GM18951 (cell line): ENCODE measurements around the gene C14orf119.

Experiments used
- POLR2A ChIP-seq: IDR thresholded peaks from 4 replicates; pipeline ENCODE4 v1.6.1; 2011; ENCODE audit warnings: mild to moderate bottlenecking; ENCODE audit not compliant: insufficient read length, insufficient read depth; ENCODE audit errors: extremely low read depth
- in situ Hi-C: fragments of 300-500 bp; cut with MboI; formaldehyde crosslinking; loops from one replicate; pipeline ENCODE4 v1.12.0; 2022; ENCODE audit warnings: low sequenced_read_pairs, mixed read lengths, inconsistent platforms; ENCODE audit not compliant: unreplicated experiment

The C14orf119 gene, protein sequence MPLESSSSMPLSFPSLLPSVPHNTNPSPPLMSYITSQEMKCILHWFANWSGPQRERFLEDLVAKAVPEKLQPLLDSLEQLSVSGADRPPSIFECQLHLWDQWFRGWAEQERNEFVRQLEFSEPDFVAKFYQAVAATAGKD

GRCh38 chr14:23095196-23096108 is at the start of gene C14orf119:
C14orf119 (plus strand) TSS chr14:23095505; CDS start chr14:23097659, 2,154 bp downstream.
- in situ Hi-C loops, result no loop called here
- peak; percentile 51 for TF ChIP-seq POLR2A

- in situ Hi-C loops, result no loop called here
- no peak for TF ChIP-seq POLR2A
Measured at GRCh38 chr14:23047034-23047634, 48.2 kb upstream of the C14orf119 start.

DNA sequence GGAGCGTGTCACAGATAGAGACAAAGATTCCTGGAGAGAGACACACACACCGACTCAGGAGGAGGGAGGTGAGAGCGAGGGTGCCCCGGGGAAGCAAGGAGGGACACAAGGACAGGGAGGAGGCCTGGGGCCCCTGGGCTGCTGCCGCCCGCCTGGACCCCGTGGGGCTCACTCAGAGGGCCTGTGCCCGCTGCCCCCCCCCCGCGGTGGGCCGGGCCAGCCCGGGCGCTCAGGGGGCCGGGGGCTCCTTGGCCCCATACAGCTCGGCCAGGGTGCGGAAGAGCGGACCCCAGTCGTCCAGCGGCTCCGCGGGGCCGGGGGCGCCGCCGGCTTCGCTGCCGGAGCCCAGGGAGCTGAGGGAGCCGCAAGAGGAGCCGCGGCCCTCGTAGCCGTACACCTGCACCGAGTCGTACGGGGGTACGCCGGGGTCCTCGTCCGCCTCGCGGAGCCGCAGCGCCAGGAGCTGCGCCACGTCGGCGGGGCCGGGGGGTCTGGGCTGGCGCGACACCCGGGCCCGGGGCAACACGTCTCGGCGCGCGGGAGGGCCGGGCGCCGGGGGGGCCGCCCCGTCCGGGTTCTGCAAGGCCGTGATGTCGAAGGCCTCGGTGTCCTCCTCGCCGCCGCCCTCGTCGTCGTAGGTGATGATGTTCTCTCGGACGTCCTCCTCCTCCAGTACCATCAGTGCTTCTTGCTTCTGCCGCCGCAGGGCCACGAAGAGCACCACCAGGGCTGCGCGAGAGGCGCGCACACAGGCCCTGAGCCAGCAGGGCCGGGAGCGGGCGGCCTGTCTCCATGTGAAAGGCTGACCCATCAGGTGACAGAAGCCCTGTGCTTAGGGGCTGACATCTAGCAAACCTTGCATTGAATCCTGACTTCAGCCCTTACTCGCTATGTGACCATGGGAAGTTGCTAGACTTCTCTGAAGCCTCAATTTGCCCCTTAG is 47.3 kb upstream of the C14orf119 start:
- in situ Hi-C loops, result no loop called here
- TF ChIP-seq POLR2A, result no peak

- in situ Hi-C loops, result no loop called here
- TF ChIP-seq POLR2A, result no peak
Measured at GRCh38 chr14:23049011-23049410, 46.3 kb upstream of the C14orf119 start.

- in situ Hi-C loops, result loop anchor here (5.0 to 25.0 kb wide), 2 partner anchors 59 to 489 kb away; no protein-coding TSS in a partner anchor
- TF ChIP-seq POLR2A, result no peak
Measured at GRCh38 chr14:23051141-23052057, 43.9 kb upstream of the C14orf119 start.

- in situ Hi-C loops, result loop anchor here (5.0 to 25.0 kb wide), 2 partner anchors 60 to 490 kb away; no protein-coding TSS in a partner anchor
- no peak for TF ChIP-seq POLR2A
Measured at GRCh38 chr14:23052182-23052623, 43.1 kb upstream of the C14orf119 start.

DNA sequence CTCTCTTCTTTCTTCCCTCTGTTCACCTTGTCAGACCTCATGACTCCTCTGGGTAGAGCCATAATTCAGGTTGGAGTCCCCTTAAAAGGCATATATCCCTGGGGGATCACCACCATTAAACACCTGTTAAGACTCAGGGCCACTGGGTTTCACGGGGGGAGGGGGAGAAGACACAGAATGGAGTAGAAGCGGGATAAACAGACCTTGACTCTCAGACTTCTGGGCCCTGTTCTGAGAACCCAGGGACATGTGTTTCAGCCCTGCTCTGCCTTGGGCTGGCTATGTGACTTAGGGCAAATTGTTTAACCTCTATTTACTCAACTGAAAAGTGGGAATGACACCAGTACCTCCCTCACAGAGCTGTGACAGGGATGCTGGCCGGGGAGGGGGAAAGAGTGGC is 42.6 kb upstream of the C14orf119 start:
- in situ Hi-C loops, result loop anchor here (5.0 to 25.0 kb wide), 2 partner anchors 60 to 490 kb away; no protein-coding TSS in a partner anchor
- TF ChIP-seq POLR2A, result no peak

GRCh38 chr14:23053426-23053825 is 41.9 kb upstream of the C14orf119 start:
- no peak for TF ChIP-seq POLR2A
- in situ Hi-C loops, result loop anchor here (5.0 to 25.0 kb wide), 2 partner anchors 61 to 491 kb away; no protein-coding TSS in a partner anchor

GRCh38 chr14:23054000-23054811 is 41.1 kb upstream of the C14orf119 start:
- in situ Hi-C loops, result loop anchor here (5.0 to 25.0 kb wide), 2 partner anchors 62 to 492 kb away; no protein-coding TSS in a partner anchor
- TF ChIP-seq POLR2A, result no peak

DNA sequence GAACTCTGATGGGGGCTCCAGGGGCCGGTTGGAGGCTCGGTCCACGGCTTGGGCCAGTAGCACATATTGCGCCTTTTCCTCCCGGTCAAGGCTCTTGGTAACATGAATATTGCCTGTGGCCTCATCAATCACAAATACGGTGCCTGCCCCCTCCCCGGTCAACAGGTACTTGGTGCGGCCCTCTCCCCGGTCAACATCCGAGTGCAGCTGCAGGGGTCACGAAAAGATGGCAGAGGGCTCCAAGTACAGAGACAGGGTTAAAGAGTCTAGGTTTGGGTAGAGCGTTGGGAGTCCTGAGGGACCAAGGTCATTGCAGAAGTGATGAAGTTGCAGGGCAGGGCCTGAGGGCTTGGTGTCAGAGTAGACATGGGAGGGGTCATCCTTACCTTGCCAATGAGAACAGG is 40.2 kb upstream of the C14orf119 start:
- in situ Hi-C loops, result loop anchor here (25.0 kb wide), 1 partner anchor 493 kb away; no protein-coding TSS in a partner anchor
- no peak for TF ChIP-seq POLR2A
